Trophoblast cell (in vitro differentiated cells and primary cell): ENCODE data around the gene SP9.

Experiments
- DNase-seq, 2 donors: peaks; one replicate each; pipeline ENCODE4 v3.0.0-alpha.2; 2016
- H2AFZ ChIP-seq: 2 replicates; pipeline ENCODE4 v1.6.1; 2013; ENCODE audit warnings: low read length, moderate library complexity, mild to moderate bottlenecking; ENCODE audit not compliant: insufficient read depth, poor library complexity
- H2AK5ac ChIP-seq: 2 replicates; pipeline ENCODE4 v1.6.1; 2013; ENCODE audit warnings: mild to moderate bottlenecking, low read length
- H2BK120ac ChIP-seq: 2 replicates; pipeline ENCODE4 v1.6.1; 2013; ENCODE audit warnings: low read length, mild to moderate bottlenecking, moderate library complexity; ENCODE audit not compliant: insufficient read depth, poor library complexity
- H2BK12ac ChIP-seq: 2 replicates; pipeline ENCODE4 v1.6.1; 2013; ENCODE audit warnings: mild to moderate bottlenecking, low read length, moderate library complexity
- H2BK5ac ChIP-seq: 2 replicates; pipeline ENCODE4 v1.6.1; 2013; ENCODE audit warnings: low read length, low read depth, moderate library complexity, mild to moderate bottlenecking; ENCODE audit not compliant: poor library complexity
- H3K14ac ChIP-seq: 2 replicates; pipeline ENCODE4 v1.6.1; 2013; ENCODE audit warnings: mild to moderate bottlenecking, low read length
- H3K18ac ChIP-seq: 2 replicates; pipeline ENCODE4 v1.6.1; 2013; ENCODE audit warnings: mild to moderate bottlenecking, low read length
- H3K23ac ChIP-seq: 2 replicates; pipeline ENCODE4 v1.6.1; 2013; ENCODE audit warnings: low read length
- H3K27ac ChIP-seq: 2 replicates; pipeline ENCODE4 v1.5.1; 2013; ENCODE audit warnings: low read depth, mild to moderate bottlenecking, inconsistent platforms, low read length, moderate library complexity
- H3K27me3 ChIP-seq: 2 replicates; pipeline ENCODE4 v1.6.1; 2013; ENCODE audit warnings: inconsistent platforms, mild to moderate bottlenecking, low read length, moderate library complexity; ENCODE audit not compliant: insufficient read depth
- H3K36me3 ChIP-seq, 2 experiments: 1 replicate in 1 of 2; 2 replicates in 1 of 2; pipeline ENCODE4 v1.6.1; 2013; ENCODE audit warnings: low read length in 2 of 2, mild to moderate bottlenecking in 2 of 2, moderate library complexity in 1 of 2; ENCODE audit not compliant: insufficient read depth in 2 of 2, control insufficient read depth in 1 of 2
- H3K4ac ChIP-seq: 2 replicates; pipeline ENCODE4 v1.6.1; 2013; ENCODE audit warnings: low read depth, mild to moderate bottlenecking, low read length, moderate library complexity
- H3K4me1 ChIP-seq, 2 experiments: 1 replicate in 1 of 2; 2 replicates in 1 of 2; pipeline ENCODE4 v1.6.1; 2013; ENCODE audit warnings: low read length in 2 of 2, mild to moderate bottlenecking in 2 of 2, moderate library complexity in 1 of 2; ENCODE audit not compliant: insufficient read depth in 2 of 2, control insufficient read depth in 1 of 2
- H3K4me2 ChIP-seq: 2 replicates; pipeline ENCODE4 v1.6.1; 2013; ENCODE audit warnings: inconsistent platforms, mild to moderate bottlenecking, low read length, moderate library complexity
- H3K4me3 ChIP-seq: 2 replicates; pipeline ENCODE4 v1.5.1; 2013; ENCODE audit warnings: mild to moderate bottlenecking, low read depth, low read length, inconsistent platforms
- H3K79me1 ChIP-seq: one replicate; pipeline ENCODE4 v1.6.1; 2013; ENCODE audit warnings: low read length
- H3K79me2 ChIP-seq: 2 replicates; pipeline ENCODE4 v1.6.1; 2013; ENCODE audit warnings: low read length, mild to moderate bottlenecking; ENCODE audit not compliant: control insufficient read depth, insufficient read depth, poor library complexity
- H3K9ac ChIP-seq: 2 replicates; pipeline ENCODE4 v1.6.1; 2013; ENCODE audit warnings: mild to moderate bottlenecking, low read length
- H3K9me3 ChIP-seq: 2 replicates; pipeline ENCODE4 v1.6.1; 2013; ENCODE audit warnings: low read depth, mild to moderate bottlenecking, control low read depth, inconsistent platforms, low read length; ENCODE audit not compliant: insufficient read depth
- H4K12ac ChIP-seq: 2 replicates; pipeline ENCODE4 v1.6.1; 2013; ENCODE audit warnings: low read depth, mild to moderate bottlenecking, low read length, moderate library complexity
- H4K8ac ChIP-seq: 2 replicates; pipeline ENCODE4 v1.6.1; 2013; ENCODE audit warnings: low read depth, mild to moderate bottlenecking, low read length, moderate library complexity
- H4K91ac ChIP-seq: one replicate; pipeline ENCODE4 v1.6.1; 2013; ENCODE audit warnings: low read depth, mild to moderate bottlenecking, low read length, moderate library complexity
- WGBS: extraction: QIAGEN DNeasy Blood & Tissue Kit; methylation state at CpG from one replicate; pipeline ENCODE4 v1.1.7; 2013; ENCODE audit warnings: missing lambda C conversion rate; ENCODE audit not compliant: insufficient read length, insufficient coverage; ENCODE audit errors: extremely low coverage; 5-methylcytosine and 5-hydroxymethylcytosine counted together

The SP9 gene

DNA sequence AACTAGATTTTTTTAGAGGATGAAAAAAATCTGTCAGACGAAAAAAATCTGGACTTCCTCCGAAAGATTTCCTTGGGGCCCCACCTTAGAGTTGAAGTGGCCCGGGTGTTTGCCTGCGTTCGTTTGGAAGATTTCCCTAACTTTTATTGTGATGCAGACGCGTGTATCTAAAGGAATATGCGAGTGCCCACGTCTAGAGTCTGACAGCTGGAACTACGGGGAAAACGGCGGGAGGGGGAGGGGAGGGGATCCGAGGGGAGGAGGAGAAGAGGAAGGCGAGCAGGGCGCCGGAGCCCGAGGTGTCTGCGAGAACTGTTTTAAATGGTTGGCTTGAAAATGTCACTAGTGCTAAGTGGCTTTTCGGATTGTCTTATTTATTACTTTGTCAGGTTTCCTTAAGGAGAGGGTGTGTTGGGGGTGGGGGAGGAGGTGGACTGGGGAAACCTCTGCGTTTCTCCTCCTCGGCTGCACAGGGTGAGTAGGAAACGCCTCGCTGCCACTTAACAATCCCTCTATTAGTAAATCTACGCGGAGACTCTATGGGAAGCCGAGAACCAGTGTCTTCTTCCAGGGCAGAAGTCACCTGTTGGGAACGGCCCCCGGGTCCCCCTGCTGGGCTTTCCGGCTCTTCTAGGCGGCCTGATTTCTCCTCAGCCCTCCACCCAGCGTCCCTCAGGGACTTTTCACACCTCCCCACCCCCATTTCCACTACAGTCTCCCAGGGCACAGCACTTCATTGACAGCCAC, 2.4 kb upstream of the SP9 start:
- Histone ChIP-seq H3K23ac (no peak overlapping the region), H4K8ac (no peak overlapping the region), H3K4me2 (peak overlapping the region; percentile 46), H3K4ac (no peak overlapping the region), H4K12ac (no peak overlapping the region), H2BK5ac (no peak overlapping the region), H3K79me1 (no peaks in the 10 kb centered on the region), H3K79me2 (no peaks in the 10 kb centered on the region), H3K9me3 (peaks cover 8% of the 10 kb centered on the region), H2AK5ac (no peak overlapping the region), H4K91ac (no peak overlapping the region), H3K4me3 (no peak overlapping the region), H2BK12ac (no peak overlapping the region), H3K9ac (no peak overlapping the region), H3K18ac (no peak overlapping the region), H2BK120ac (no peak overlapping the region), H3K27ac (no peak overlapping the region), H3K14ac (no peak overlapping the region), H3K36me3 (no peaks in the 10 kb centered on the region), H2AFZ (no peak overlapping the region), H3K4me1 (peaks cover 30 to 35% of the 10 kb centered on the region in 2 experiments), H3K27me3 (peaks cover 86% of the 10 kb centered on the region)
- WGBS = no CpG with 5 or more reads among the region's 31 CpGs
- peak in 1 of 2 donors; percentile 22 for DNase-seq

GRCh38 chr2:174333017-174333371, 1.8 kb upstream of the SP9 start:
- WGBS = no CpG with 5 or more reads among the region's 15 CpGs
- no peak for DNase-seq

GRCh38 chr2:174333372-174334277, 1.1 kb upstream of the SP9 start:
- Histone ChIP-seq H3K79me2 (no peaks in the 10 kb centered on the region), H2AFZ (no peak overlapping the region), H3K4me2 (peak overlapping the region; percentile 63), H3K4me3 (no peak overlapping the region), H2AK5ac (no peak overlapping the region), H3K27me3 (peaks cover 79% of the 10 kb centered on the region), H3K4ac (no peak overlapping the region), H3K79me1 (no peaks in the 10 kb centered on the region), H2BK5ac (no peak overlapping the region), H3K18ac (no peak overlapping the region), H3K4me1 (peaks cover 30 to 34% of the 10 kb centered on the region in 2 experiments), H3K9me3 (peaks cover 8% of the 10 kb centered on the region), H3K9ac (no peak overlapping the region), H3K14ac (no peak overlapping the region), H4K8ac (no peak overlapping the region), H3K27ac (no peak overlapping the region), H4K91ac (no peak overlapping the region), H4K12ac (no peak overlapping the region), H3K23ac (peak overlapping the region; percentile 93), H2BK12ac (no peak overlapping the region), H2BK120ac (no peak overlapping the region), H3K36me3 (no peaks in the 10 kb centered on the region)
- no CpG with 5 or more reads among the region's 41 CpGs for WGBS
- DNase-seq = no peak

More at GRCh38 chr2:174333017-174333371, 1.8 kb upstream of the SP9 start:
- peaks cover 84% of the 10 kb centered on the region for H3K27me3 ChIP-seq
- H3K36me3 ChIP-seq = no peaks in the 10 kb centered on the region
- H3K4ac ChIP-seq = no peak overlapping the region
- no peak overlapping the region for H2AFZ ChIP-seq
- no peak overlapping the region for H2BK5ac ChIP-seq
- H2BK12ac ChIP-seq = no peak overlapping the region
- peaks cover 33 to 36% of the 10 kb centered on the region in 2 experiments for H3K4me1 ChIP-seq
- peaks cover 8% of the 10 kb centered on the region for H3K9me3 ChIP-seq
- no peak overlapping the region for H4K91ac ChIP-seq
- H3K4me2 ChIP-seq = no peak overlapping the region
- H2BK120ac ChIP-seq = no peak overlapping the region
- H3K27ac ChIP-seq = no peak overlapping the region
- H3K18ac ChIP-seq = no peak overlapping the region
- H2AK5ac ChIP-seq = no peak overlapping the region
- no peaks in the 10 kb centered on the region for H3K79me1 ChIP-seq
- H3K79me2 ChIP-seq = no peaks in the 10 kb centered on the region
- no peak overlapping the region for H4K8ac ChIP-seq
- H3K9ac ChIP-seq = no peak overlapping the region
- H3K23ac ChIP-seq = no peak overlapping the region
- no peak overlapping the region for H3K4me3 ChIP-seq
- H4K12ac ChIP-seq = no peak overlapping the region
- H3K14ac ChIP-seq = no peak overlapping the region

GRCh38 chr2:174334278-174334715, 457 bp upstream of the SP9 start:
- Histone ChIP-seq H2BK120ac (no peak overlapping the region), H3K4me3 (no peak overlapping the region), H2BK12ac (no peak overlapping the region), H3K4me2 (no peak overlapping the region), H3K4me1 (peaks cover 30 to 33% of the 10 kb centered on the region in 2 experiments), H3K9me3 (peaks cover 8% of the 10 kb centered on the region), H3K9ac (no peak overlapping the region), H3K18ac (no peak overlapping the region), H3K4ac (no peak overlapping the region), H3K27me3 (peaks cover 78% of the 10 kb centered on the region), H4K91ac (no peak overlapping the region), H4K8ac (no peak overlapping the region), H2AFZ (no peak overlapping the region), H2BK5ac (no peak overlapping the region), H3K79me2 (no peaks in the 10 kb centered on the region), H3K27ac (no peak overlapping the region), H3K14ac (no peak overlapping the region), H4K12ac (no peak overlapping the region), H3K79me1 (no peaks in the 10 kb centered on the region), H3K36me3 (no peaks in the 10 kb centered on the region), H2AK5ac (no peak overlapping the region), H3K23ac (no peak overlapping the region)
- DNase-seq = no peak
- no CpG with 5 or more reads among the region's 11 CpGs for WGBS
